GM18499 (cell line): ENCODE data around the gene PJA2.

Experiments
- ATAC-seq: cut with Tn5 transposase; IDR thresholded peaks from one replicate; pipeline ENCODE4 v1.9.1; 2021; ENCODE audit warnings: moderate number of reproducible peaks; ENCODE audit not compliant: insufficient read depth, unreplicated experiment

Gene PJA2

GRCh38 chr5:109351988-109352864, 57.5 kb downstream of the PJA2 start:
- no peak for ATAC-seq

- no peak for ATAC-seq
Observed at GRCh38 chr5:109350537-109351270, 59.1 kb downstream of the PJA2 start.

GRCh38 chr5:109349388-109349787, 60.4 kb downstream of the PJA2 start:
- ATAC-seq, result no peak

- no peak for ATAC-seq
Observed at GRCh38 chr5:109347252-109347888, 62.4 kb downstream of the PJA2 start.

DNA sequence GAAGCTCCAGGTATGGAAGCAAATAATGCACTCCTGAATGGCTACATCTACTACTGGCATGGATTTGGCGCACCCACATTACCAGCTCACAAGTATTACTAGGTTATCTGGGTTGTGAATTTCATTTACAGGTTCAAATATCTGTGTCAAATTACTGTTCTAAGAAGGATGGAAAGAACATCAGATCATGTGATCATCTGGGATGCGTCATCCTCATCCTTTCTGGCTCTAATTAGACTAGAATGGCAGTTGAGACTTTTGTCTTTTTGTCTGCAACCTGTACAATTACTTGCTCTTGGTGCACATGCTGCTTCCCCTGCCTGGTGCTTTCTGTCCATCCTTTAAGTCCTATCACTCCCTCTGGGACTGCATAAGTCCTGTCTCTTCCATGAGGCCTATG, 64.1 kb downstream of the PJA2 start:
- no peak for ATAC-seq

GRCh38 chr5:109340351-109340750, 69.4 kb downstream of the PJA2 start:
- no peak for ATAC-seq

- no peak for ATAC-seq
Observed at GRCh38 chr5:109335114-109335513, 74.7 kb downstream of the PJA2 start.

GRCh38 chr5:109334056-109334455, 75.7 kb downstream of the PJA2 start:
- no peak for ATAC-seq

- no peak for ATAC-seq
Observed at GRCh38 chr5:109329333-109330237, 80.2 kb downstream of the PJA2 start.

- no peak for ATAC-seq
Observed at GRCh38 chr5:109328626-109329025, 81.1 kb downstream of the PJA2 start.

GRCh38 chr5:109327570-109327969, 82.2 kb downstream of the PJA2 start:
- ATAC-seq, result no peak

- ATAC-seq, result no peak
Observed at GRCh38 chr5:109326919-109327318, 82.9 kb downstream of the PJA2 start.

DNA sequence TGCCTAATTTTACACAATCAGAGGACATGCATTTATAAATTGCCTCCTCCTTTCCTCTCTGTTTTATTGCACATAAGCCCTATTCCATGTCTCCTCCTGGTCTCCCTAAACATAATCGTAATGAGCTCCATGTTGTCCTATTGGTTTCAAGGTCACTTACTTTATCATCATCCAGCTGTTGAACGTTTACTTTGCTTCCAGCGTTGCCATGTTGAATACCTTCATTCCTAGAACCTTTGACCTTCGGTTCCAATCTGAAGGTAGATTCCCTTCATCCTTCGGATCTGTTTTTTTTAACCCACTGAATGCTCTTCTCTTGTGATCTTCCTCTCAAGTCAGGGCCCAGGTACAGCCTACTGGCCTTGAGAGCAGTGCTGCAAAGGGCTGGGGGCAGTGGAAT, 84.3 kb downstream of the PJA2 start:
- ATAC-seq, result no peak

- ATAC-seq, result no peak
Observed at GRCh38 chr5:109324931-109325330, 84.8 kb downstream of the PJA2 start.

DNA sequence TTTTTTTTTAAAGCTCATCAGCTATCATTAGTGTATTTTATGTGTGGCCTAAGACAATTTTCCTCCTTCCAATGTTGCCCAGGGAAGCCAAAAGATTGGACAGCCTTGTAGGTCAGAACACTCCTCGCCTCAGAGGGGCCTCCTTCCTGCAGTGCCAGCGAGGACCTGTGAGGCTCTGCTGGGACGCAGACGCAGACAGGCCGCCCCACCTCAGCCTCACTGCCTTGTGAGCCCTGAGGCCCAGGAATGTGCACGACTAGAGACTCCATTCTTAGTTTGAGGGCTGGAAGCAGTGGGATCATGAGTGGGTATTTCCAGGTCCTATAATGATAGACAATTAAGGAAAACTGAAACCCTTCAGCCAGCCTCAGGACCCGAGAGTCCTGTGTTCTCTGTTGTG, 85.4 kb downstream of the PJA2 start:
- ATAC-seq, result no peak

DNA sequence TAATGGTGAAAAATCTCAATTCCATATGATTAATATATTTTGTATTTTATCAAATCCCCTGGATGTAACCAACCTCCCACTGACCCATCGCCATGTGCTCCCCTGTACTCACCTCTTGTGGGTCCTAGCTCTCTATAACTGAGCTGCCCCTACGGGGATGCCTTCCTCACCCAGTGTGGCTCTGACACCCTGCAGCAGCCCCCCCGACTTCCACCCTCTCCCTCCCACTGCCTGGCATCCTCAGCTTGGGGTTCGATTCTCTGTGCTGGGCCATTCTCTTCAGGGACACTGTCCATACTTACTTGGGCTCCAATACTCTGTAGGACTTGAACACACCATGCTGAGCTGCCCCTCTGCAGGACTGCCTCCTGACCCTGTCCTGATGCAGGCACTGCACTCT, 87.1 kb downstream of the PJA2 start:
- no peak for ATAC-seq

- no peak for ATAC-seq
Observed at GRCh38 chr5:109319351-109319750, 90.4 kb downstream of the PJA2 start.

DNA sequence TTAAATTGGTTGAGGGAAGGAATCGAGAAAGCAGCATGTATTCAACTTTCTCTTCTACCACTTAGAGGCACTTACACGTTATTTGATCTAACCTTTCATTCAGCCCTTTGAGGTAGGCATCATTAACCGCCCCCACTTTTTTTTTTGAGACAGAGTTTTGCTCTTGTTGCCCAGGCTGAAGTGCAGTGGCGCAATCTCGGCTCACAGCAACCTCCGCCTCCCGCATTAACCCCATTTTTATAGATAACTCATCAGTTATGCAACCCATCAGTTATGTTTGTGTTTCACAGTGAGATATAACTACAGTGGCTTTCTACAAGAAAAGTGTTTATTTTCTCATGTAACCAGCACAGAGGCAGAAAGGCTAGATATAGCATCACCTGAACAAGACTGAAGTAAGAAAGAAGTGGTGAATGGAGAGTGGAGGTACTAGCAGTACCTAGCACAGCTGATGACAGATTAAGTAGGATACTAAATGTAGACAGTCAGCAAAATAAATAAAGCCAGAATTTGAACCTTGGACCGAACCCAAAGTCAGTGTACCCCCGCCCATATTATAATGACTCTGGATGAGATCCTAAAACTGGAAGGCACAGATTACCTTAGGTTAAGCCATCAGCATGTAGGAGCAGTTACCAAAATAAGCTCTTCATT, 91.2 kb downstream of the PJA2 start:
- no peak for ATAC-seq

GRCh38 chr5:109316634-109317033, 93.1 kb downstream of the PJA2 start:
- no peak for ATAC-seq

DNA sequence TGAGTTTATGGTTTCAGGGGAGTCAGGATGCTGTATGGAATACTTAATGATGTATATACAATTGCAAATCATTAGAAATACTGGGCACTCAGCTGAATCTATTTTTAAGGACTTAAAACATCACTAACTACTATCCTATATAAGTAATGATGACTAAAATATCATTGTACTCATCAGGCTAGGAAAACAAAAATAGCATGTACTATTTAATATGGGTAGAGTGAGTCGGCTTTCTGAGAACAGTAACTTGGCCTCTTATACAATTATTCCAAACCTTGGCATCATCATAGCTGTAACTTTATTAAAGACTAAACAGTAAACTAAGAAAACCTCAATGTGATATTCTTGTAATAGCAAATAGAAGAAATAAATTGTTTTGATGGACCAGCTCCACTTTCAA, 94.5 kb downstream of the PJA2 start:
- no peak for ATAC-seq
